ENCODE measurements around the gene SPATA21. TPM values are rescaled to one million over a fixed set of nuclear protein-coding genes. Genes with fewer than 3 reads are reported as not detected.
"Not testable (repeated sequence)": the region's sequence is repeated elsewhere in the genome, so short reads cannot be mapped to it uniquely, and the experiment has no call there.

Gene SPATA21
- total RNA-seq, 1 experiment from 2014 or later: not detected

GRCh38 chr1:16478091-16478490 is 40.9 kb upstream of the SPATA21 start:
- DNase-seq: no peak
- Mint-ChIP-seq H3K4me1 (no peaks in the 10 kb centered on the region), H3K36me3 (ENCODE audit: insufficient read depth in 1 of 3, low read depth in 3 of 3) (peaks cover 12 to 57% (median 54%) of the 10 kb centered on the region in 3 experiments), H3K27me3 (ENCODE audit: low read depth) (no peaks in the 10 kb centered on the region), H3K4me3 (no peak overlapping the region), H3K27ac (peak overlapping the region in 2 of 3 experiments; percentile 21 to 77; a peak in 2 of 7 replicates), H3K9me3 (no peaks in the 10 kb centered on the region; a peak in 1 of 5 replicates)
- Histone ChIP-seq H3K18ac (ENCODE audit: insufficient read length, low read depth, low read length) (no peak overlapping the region), H4K91ac (ENCODE audit: insufficient read length, low read depth, low read length) (no peak overlapping the region), H3K4ac (ENCODE audit: low read depth, low read length) (no peak overlapping the region), H2BK120ac (ENCODE audit: low read depth, low read length, poor library complexity, severe bottlenecking) (no peak overlapping the region), H3T11ph (ENCODE audit: low read length) (no peak overlapping the region), H2AK5ac (ENCODE audit: insufficient read length, low read length) (no peak overlapping the region), H2BK15ac (ENCODE audit: low read depth, low read length) (no peak overlapping the region), H3K9me3 (ENCODE audit: control insufficient read depth, low read depth, low read length) (no peaks in the 10 kb centered on the region), H4K8ac (replicated peaks; ENCODE audit: insufficient read length, low read depth, low read length) (no peak overlapping the region), H3K27ac (ENCODE audit: insufficient read length, low read depth, low read length) (no peak overlapping the region), H3K14ac (ENCODE audit: insufficient read depth, low read length) (no peak overlapping the region), H2BK5ac (ENCODE audit: insufficient read length, low read length) (no peak overlapping the region), H2AFZ (ENCODE audit: low read length) (no peak overlapping the region), H2BK20ac (ENCODE audit: low read depth, low read length, poor library complexity, severe bottlenecking) (no peak overlapping the region), H3K56ac (ENCODE audit: insufficient read length, low read depth, low read length) (no peak overlapping the region), H3K27me3 (ENCODE audit: insufficient read depth, low read length) (no peaks in the 10 kb centered on the region), H3K23ac (ENCODE audit: insufficient read length, low read depth, low read length) (no peak overlapping the region), H4K20me1 (ENCODE audit: control insufficient read depth, insufficient read depth, insufficient read length) (no peaks in the 10 kb centered on the region), H3K79me2 (ENCODE audit: insufficient read depth, low read length) (no peaks in the 10 kb centered on the region), H3K4me1 (ENCODE audit: insufficient read depth, low read length) (no peaks in the 10 kb centered on the region), H3K9ac (ENCODE audit: extremely low read depth, insufficient read length, low read length) (no peak overlapping the region), H4K5ac (ENCODE audit: insufficient read length, low read depth, low read length) (no peak overlapping the region), H3K79me1 (ENCODE audit: insufficient read depth, low read depth, low read length, poor library complexity, severe bottlenecking) (no peaks in the 10 kb centered on the region), H3K23me2 (ENCODE audit: insufficient read length, low read depth, low read length, poor library complexity, severe bottlenecking) (no peaks in the 10 kb centered on the region), H3K4me2 (ENCODE audit: insufficient read depth, insufficient read length, low read length) (no peak overlapping the region), H2BK12ac (ENCODE audit: insufficient read length, low read depth, low read length) (no peak overlapping the region)
- TF ChIP-seq CTCF (conservative IDR thresholded peaks at IDR 0.05): no peak
- no CpG with 5 or more reads among the region's 12 CpGs for WGBS (ENCODE audit: extremely low coverage, insufficient read length, low lambda C conversion rate)

GRCh38 chr1:16475771-16476770 is 38.8 kb upstream of the SPATA21 start:
- H3T11ph ChIP-seq (ENCODE audit: low read length); H2BK120ac ChIP-seq (ENCODE audit: low read depth, low read length, poor library complexity, severe bottlenecking); H3K9me3 ChIP-seq (ENCODE audit: control insufficient read depth, low read depth, low read length); H3K4me1 ChIP-seq (ENCODE audit: insufficient read depth, low read length); H3K9ac ChIP-seq (ENCODE audit: extremely low read depth, insufficient read length, low read length); H3K4me1 Mint-ChIP-seq; H3K79me1 ChIP-seq (ENCODE audit: insufficient read depth, low read depth, low read length, poor library complexity, severe bottlenecking); H4K8ac ChIP-seq (replicated peaks; ENCODE audit: insufficient read length, low read depth, low read length); H3K4me3 Mint-ChIP-seq; H3K14ac ChIP-seq (ENCODE audit: insufficient read depth, low read length); H2BK15ac ChIP-seq (ENCODE audit: low read depth, low read length); H3K9me3 Mint-ChIP-seq; H3K23ac ChIP-seq (ENCODE audit: insufficient read length, low read depth, low read length); H2AK5ac ChIP-seq (ENCODE audit: insufficient read length, low read length); H4K20me1 ChIP-seq (ENCODE audit: control insufficient read depth, insufficient read depth, insufficient read length); H2BK5ac ChIP-seq (ENCODE audit: insufficient read length, low read length); H4K91ac ChIP-seq (ENCODE audit: insufficient read length, low read depth, low read length); H3K27me3 Mint-ChIP-seq (ENCODE audit: low read depth); H4K5ac ChIP-seq (ENCODE audit: insufficient read length, low read depth, low read length); H3K4ac ChIP-seq (ENCODE audit: low read depth, low read length); H2BK12ac ChIP-seq (ENCODE audit: insufficient read length, low read depth, low read length); H3K56ac ChIP-seq (ENCODE audit: insufficient read length, low read depth, low read length); H2BK20ac ChIP-seq (ENCODE audit: low read depth, low read length, poor library complexity, severe bottlenecking); H3K23me2 ChIP-seq (ENCODE audit: insufficient read length, low read depth, low read length, poor library complexity, severe bottlenecking); H3K18ac ChIP-seq (ENCODE audit: insufficient read length, low read depth, low read length); H3K79me2 ChIP-seq (ENCODE audit: insufficient read depth, low read length); H3K27me3 ChIP-seq (ENCODE audit: insufficient read depth, low read length); H2AFZ ChIP-seq (ENCODE audit: low read length); DNase-seq; H3K4me2 ChIP-seq (ENCODE audit: insufficient read depth, insufficient read length, low read length); H3K27ac ChIP-seq (ENCODE audit: insufficient read length, low read depth, low read length); H3K27ac Mint-ChIP-seq: not testable (repeated sequence)
- H3K36me3 Mint-ChIP-seq (ENCODE audit: insufficient read depth in 1 of 3, low read depth in 3 of 3): peaks cover 6 to 56% (median 46%) of the 10 kb centered on the region in 3 experiments
- WGBS (ENCODE audit: extremely low coverage, insufficient read length, low lambda C conversion rate): no CpG with 5 or more reads among the region's 29 CpGs
